ENCODE data around the gene PLN. TPM values are rescaled to one million over a fixed set of nuclear protein-coding genes. Genes with fewer than 3 reads are reported as not detected.

The PLN gene
- total and polyA plus RNA-seq, 9 of the 15 experiments (the other 6 are each of a cell fraction or from before 2014, with no cell fraction given): 0.03 to 0.30 (median 0.03) TPM; not detected in 6

DNA sequence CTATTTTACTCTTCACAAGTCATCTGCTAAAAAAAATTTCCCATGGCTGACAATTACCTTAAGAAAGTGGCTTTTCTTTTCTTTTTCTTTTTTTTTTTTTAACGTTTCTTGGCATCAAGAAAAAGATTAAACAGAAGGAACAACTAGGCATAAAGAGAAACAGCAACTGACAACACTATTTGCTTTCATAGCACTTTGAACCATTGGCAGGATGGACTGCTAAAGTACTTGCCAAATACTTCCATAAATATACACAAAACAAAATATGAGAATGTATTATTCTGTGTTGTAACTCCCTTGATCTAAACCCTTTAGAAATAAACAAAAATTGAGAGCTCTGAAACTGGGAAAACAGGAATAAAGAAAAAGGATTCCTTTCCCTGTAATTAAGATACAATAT, 20.0 kb upstream of the PLN start:
- H3K4me3 ChIP-seq: no peak overlapping the region
- FAIRE-seq: no peak
- H3K79me2 ChIP-seq (ENCODE audit: control insufficient read depth, insufficient read depth, low read length): 0 out of 3 replicates have a peak, but pooled peaks cover 6% of the 10 kb centered on the region
- peaks cover 3% of the 10 kb centered on the region; the same call in 1 of the 3 replicates for H3K36me3 ChIP-seq (ENCODE audit: control insufficient read depth, insufficient read depth, low read length)
- H3K27me3 ChIP-seq (ENCODE audit: control insufficient read depth in 2 of 2, insufficient read depth in 2 of 2, low read length in 2 of 2): no peaks in the 10 kb centered on the region
- no peak overlapping the region for H3K27ac ChIP-seq (ENCODE audit: extremely low read depth, low read depth, low read length)
- no peaks in the 10 kb centered on the region for H4K20me1 ChIP-seq (replicated peaks; ENCODE audit: control insufficient read depth, insufficient read depth, low read length)
- in situ Hi-C loops (cut with MboI) (no loop called here), intact Hi-C loops (cut with micrococcal nuclease) (no loop called here)
- no peaks in the 10 kb centered on the region for H3K4me1 ChIP-seq (replicated peaks in 1 of 2; ENCODE audit: control insufficient read depth in 2 of 2, insufficient read depth in 2 of 2, low read length in 2 of 2)
- ChIA-PET POLR2A (no interaction called here), CTCF (ENCODE audit: low intra/inter-chr PET ratio) (interaction anchor here (0.9 kb wide), 1 partner anchor 15 kb away, joined by 3 read pairs; no protein-coding TSS in a partner anchor)
- WGBS (ENCODE audit: insufficient coverage, low coverage, missing lambda C conversion rate): 0% methylated on average over 1 of the region's 1 CpG
- no TSS peak for BruUV-seq (replicated peaks)
- H3K9me1 ChIP-seq (ENCODE audit: control insufficient read depth, insufficient read depth, low read length): no peaks in the 10 kb centered on the region
- no peak for ATAC-seq
- H3K9me3 ChIP-seq (replicated peaks; ENCODE audit: control insufficient read depth, insufficient read depth, low read depth, low read length): 0 out of 2 replicates have a peak, but pooled peaks cover 3% of the 10 kb centered on the region
- DNase-seq (ENCODE audit: extremely low read depth in 1 of 4, low spot score in 3 of 4): no peak
- H2AFZ ChIP-seq (ENCODE audit: low read depth, low read length): no peak overlapping the region
- H3K9ac ChIP-seq (ENCODE audit: insufficient read depth in 1 of 2, low read depth in 2 of 2, low read length in 2 of 2): no peak overlapping the region
- no peak overlapping the region for H3K4me2 ChIP-seq (ENCODE audit: insufficient read depth, low read length)
- TF ChIP-seq CXXC5 (CRISPR knock-in tag; IDR thresholded peaks at IDR 0.05) (no peak), SREBF2 (CRISPR knock-in tag; IDR thresholded peaks at IDR 0.05) (no peak), IRF2 (CRISPR knock-in tag; IDR thresholded peaks at IDR 0.05) (no peak), ZNF77 (CRISPR knock-in tag; IDR thresholded peaks at IDR 0.05) (no peak), ZNF444 (CRISPR knock-in tag; IDR thresholded peaks at IDR 0.05) (no peak), HLTF (IDR thresholded peaks at IDR 0.05) (no peak)
- TF ChIP-seq, protein P1, sequence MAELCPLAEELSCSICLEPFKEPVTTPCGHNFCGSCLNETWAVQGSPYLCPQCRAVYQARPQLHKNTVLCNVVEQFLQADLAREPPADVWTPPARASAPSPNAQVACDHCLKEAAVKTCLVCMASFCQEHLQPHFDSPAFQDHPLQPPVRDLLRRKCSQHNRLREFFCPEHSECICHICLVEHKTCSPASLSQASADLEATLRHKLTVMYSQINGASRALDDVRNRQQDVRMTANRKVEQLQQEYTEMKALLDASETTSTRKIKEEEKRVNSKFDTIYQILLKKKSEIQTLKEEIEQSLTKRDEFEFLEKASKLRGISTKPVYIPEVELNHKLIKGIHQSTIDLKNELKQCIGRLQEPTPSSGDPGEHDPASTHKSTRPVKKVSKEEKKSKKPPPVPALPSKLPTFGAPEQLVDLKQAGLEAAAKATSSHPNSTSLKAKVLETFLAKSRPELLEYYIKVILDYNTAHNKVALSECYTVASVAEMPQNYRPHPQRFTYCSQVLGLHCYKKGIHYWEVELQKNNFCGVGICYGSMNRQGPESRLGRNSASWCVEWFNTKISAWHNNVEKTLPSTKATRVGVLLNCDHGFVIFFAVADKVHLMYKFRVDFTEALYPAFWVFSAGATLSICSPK (IDR thresholded peaks at IDR 0.05; ENCODE audit: borderline replicate concordance): no peak
- TF ChIP-seq, protein P2, sequence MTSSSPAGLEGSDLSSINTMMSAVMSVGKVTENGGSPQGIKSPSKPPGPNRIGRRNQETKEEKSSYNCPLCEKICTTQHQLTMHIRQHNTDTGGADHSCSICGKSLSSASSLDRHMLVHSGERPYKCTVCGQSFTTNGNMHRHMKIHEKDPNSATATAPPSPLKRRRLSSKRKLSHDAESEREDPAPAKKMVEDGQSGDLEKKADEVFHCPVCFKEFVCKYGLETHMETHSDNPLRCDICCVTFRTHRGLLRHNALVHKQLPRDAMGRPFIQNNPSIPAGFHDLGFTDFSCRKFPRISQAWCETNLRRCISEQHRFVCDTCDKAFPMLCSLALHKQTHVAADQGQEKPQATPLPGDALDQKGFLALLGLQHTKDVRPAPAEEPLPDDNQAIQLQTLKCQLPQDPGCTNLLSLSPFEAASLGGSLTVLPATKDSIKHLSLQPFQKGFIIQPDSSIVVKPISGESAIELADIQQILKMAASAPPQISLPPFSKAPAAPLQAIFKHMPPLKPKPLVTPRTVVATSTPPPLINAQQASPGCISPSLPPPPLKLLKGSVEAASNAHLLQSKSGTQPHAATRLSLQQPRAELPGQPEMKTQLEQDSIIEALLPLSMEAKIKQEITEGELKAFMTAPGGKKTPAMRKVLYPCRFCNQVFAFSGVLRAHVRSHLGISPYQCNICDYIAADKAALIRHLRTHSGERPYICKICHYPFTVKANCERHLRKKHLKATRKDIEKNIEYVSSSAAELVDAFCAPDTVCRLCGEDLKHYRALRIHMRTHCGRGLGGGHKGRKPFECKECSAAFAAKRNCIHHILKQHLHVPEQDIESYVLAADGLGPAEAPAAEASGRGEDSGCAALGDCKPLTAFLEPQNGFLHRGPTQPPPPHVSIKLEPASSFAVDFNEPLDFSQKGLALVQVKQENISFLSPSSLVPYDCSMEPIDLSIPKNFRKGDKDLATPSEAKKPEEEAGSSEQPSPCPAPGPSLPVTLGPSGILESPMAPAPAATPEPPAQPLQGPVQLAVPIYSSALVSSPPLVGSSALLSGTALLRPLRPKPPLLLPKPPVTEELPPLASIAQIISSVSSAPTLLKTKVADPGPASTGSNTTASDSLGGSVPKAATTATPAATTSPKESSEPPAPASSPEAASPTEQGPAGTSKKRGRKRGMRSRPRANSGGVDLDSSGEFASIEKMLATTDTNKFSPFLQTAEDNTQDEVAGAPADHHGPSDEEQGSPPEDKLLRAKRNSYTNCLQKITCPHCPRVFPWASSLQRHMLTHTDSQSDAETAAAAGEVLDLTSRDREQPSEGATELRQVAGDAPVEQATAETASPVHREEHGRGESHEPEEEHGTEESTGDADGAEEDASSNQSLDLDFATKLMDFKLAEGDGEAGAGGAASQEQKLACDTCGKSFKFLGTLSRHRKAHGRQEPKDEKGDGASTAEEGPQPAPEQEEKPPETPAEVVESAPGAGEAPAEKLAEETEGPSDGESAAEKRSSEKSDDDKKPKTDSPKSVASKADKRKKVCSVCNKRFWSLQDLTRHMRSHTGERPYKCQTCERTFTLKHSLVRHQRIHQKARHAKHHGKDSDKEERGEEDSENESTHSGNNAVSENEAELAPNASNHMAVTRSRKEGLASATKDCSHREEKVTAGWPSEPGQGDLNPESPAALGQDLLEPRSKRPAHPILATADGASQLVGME (CRISPR knock-in tag; IDR thresholded peaks at IDR 0.05): no peak
